ENCODE measurements around the gene FLVCR2. TPM values are rescaled to one million over a fixed set of nuclear protein-coding genes. Genes with fewer than 3 reads are reported as not detected.

Gene FLVCR2
- polyA plus RNA-seq, 1 of the 3 experiments (the other 2 are of a cell fraction): 0.05 TPM

DNA sequence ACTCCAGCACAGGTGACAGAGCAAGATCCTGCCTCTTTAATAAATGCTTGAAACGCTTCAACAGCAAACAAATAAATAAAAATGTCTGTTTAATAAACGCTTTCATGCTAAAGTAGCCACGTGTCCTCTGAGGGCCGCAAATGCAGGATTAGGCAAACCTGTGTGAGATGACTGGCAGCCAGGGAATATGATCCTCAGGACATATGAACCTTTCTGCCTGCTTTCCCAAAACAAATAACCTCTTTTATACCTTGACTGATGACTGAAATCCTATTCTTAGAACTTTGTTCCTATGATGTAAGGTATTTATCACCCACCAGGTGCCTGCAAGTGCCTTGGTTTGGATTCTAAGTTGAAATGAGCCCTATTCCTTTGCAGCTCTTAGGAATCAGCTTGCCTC is 14.5 kb upstream of the FLVCR2 start:
- DNase-seq: no peak
- TF ChIP-seq YY1 (IDR thresholded peaks at IDR 0.05; ENCODE audit: low read depth) (no peak), RFX5 (IDR thresholded peaks at IDR 0.05; ENCODE audit: low read length) (no peak), SIN3A (IDR thresholded peaks at IDR 0.05; ENCODE audit: borderline replicate concordance, low read depth, low read length) (no peak), ZBTB33 (IDR thresholded peaks at IDR 0.05; ENCODE audit: borderline replicate concordance, low read depth) (no peak), NRF1 (IDR thresholded peaks at IDR 0.05; ENCODE audit: low read depth, low read length) (no peak), FOSL2 (IDR thresholded peaks at IDR 0.05; ENCODE audit: borderline replicate concordance, low read depth) (no peak), NFIC (IDR thresholded peaks at IDR 0.05; ENCODE audit: borderline replicate concordance) (no peak), USF2 (IDR thresholded peaks at IDR 0.05; ENCODE audit: borderline replicate concordance, low read depth, low read length) (no peak), FOXM1 (IDR thresholded peaks at IDR 0.05; ENCODE audit: low read depth) (no peak), MXI1 (IDR thresholded peaks at IDR 0.05; ENCODE audit: low read depth, low read length) (no peak), IRF3 (IDR thresholded peaks at IDR 0.05; ENCODE audit: low read depth, low read length) (no peak), JUND (IDR thresholded peaks at IDR 0.05) (no peak), TEAD4 (IDR thresholded peaks at IDR 0.05; ENCODE audit: borderline replicate concordance, insufficient read depth) (no peak), RXRA (IDR thresholded peaks at IDR 0.05; ENCODE audit: borderline replicate concordance, low read depth) (no peak), EP300 (IDR thresholded peaks at IDR 0.05; ENCODE audit: borderline replicate concordance in 1 of 2, low read depth in 1 of 2, low read length in 1 of 2) (no peak), GATA2 (CRISPR knock-in tag; IDR thresholded peaks at IDR 0.05) (no peak), RAD21 (IDR thresholded peaks at IDR 0.05; ENCODE audit: low read length) (no peak)
- TF ChIP-seq, protein P1, sequence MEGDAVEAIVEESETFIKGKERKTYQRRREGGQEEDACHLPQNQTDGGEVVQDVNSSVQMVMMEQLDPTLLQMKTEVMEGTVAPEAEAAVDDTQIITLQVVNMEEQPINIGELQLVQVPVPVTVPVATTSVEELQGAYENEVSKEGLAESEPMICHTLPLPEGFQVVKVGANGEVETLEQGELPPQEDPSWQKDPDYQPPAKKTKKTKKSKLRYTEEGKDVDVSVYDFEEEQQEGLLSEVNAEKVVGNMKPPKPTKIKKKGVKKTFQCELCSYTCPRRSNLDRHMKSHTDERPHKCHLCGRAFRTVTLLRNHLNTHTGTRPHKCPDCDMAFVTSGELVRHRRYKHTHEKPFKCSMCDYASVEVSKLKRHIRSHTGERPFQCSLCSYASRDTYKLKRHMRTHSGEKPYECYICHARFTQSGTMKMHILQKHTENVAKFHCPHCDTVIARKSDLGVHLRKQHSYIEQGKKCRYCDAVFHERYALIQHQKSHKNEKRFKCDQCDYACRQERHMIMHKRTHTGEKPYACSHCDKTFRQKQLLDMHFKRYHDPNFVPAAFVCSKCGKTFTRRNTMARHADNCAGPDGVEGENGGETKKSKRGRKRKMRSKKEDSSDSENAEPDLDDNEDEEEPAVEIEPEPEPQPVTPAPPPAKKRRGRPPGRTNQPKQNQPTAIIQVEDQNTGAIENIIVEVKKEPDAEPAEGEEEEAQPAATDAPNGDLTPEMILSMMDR (IDR thresholded peaks at IDR 0.05): no peak
- TF ChIP-seq, protein P2, sequence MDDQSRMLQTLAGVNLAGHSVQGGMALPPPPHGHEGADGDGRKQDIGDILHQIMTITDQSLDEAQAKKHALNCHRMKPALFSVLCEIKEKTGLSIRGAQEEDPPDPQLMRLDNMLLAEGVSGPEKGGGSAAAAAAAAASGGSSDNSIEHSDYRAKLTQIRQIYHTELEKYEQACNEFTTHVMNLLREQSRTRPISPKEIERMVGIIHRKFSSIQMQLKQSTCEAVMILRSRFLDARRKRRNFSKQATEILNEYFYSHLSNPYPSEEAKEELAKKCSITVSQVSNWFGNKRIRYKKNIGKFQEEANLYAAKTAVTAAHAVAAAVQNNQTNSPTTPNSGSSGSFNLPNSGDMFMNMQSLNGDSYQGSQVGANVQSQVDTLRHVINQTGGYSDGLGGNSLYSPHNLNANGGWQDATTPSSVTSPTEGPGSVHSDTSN (IDR thresholded peaks at IDR 0.05): no peak
- Histone ChIP-seq H3K9me3 (no peaks in the 10 kb centered on the region), H3F3A (replicated peaks; ENCODE audit: insufficient read depth) (no peaks in the 10 kb centered on the region), H3K9ac (no peak overlapping the region), H3K27ac (ENCODE audit: low read depth in 2 of 2, low read length in 1 of 2) (no peak overlapping the region), H4K20me1 (ENCODE audit: insufficient read depth) (no peaks in the 10 kb centered on the region), H3K9me2 (no peaks in the 10 kb centered on the region), H3K36me3 (replicated peaks in 1 of 2; ENCODE audit: control insufficient read depth in 1 of 2, insufficient read depth in 2 of 2, low read length in 1 of 2) (no peaks in the 10 kb centered on the region), H3K4me3 (ENCODE audit: low read depth in 2 of 2, low read length in 1 of 2) (no peak overlapping the region), H2AFZ (ENCODE audit: low read depth) (no peak overlapping the region), H3K27me3 (ENCODE audit: insufficient read depth) (peaks cover 19% of the 10 kb centered on the region; the same call in 1 of the 2 replicates), H3K79me2 (ENCODE audit: insufficient read depth) (no peaks in the 10 kb centered on the region), H3K4me2 (no peak overlapping the region), H3K4me1 (ENCODE audit: control insufficient read depth in 1 of 2, insufficient read depth in 2 of 2, low read depth in 1 of 2, low read length in 1 of 2) (peaks cover 0 to 8% of the 10 kb centered on the region in 2 experiments; a peak in 1 of 4 replicates)
- 36% methylated on average over 4 of the region's 4 CpGs for WGBS (ENCODE audit: low lambda C conversion rate)
- CTCF ChIA-PET: interaction anchor here (1.3 to 6.6 kb wide), 6 partner anchors 11 to 254 kb away, joined by 3 to 113 read pairs (median 30); partner anchors contain the start of gene FLVCR2
- POLR2A ChIA-PET: no interaction called here

All from SK-N-SH (cell line).